Pancreas (tissue), 10 donors: ENCODE data around the gene APLN. TPM values are rescaled to one million over a fixed set of nuclear protein-coding genes. Genes with fewer than 3 reads are reported as not detected.

Experiments used
- ATAC-seq, 4 donors: fragments of 200-7000 bp; cut with Tn5 transposase; one replicate each; pipeline versions ENCODE4 v1.8.0 to v1.9.1; 2020; ENCODE audit warnings: mild to moderate bottlenecking in 4 of 4, moderate library complexity in 4 of 4
- DNase-seq, 6 donors: peaks; one replicate each; pipeline ENCODE4 v3.0.0-alpha.2; 2020
- FAIRE-seq: peaks from 2 replicates; lab custom pipeline; 2012; peaks lifted over from hg19 to GRCh38; lab: Jason Lieb, UNC
- H3K27ac ChIP-seq, 4 donors: fragments of 200-600 bp; sonication (generic); 1 replicate in 3 of 4; 2 replicates in 1 of 4; pipeline versions ENCODE4 v1.5.0 to v1.8.0; 2020
- H3K27me3 ChIP-seq, 4 donors: fragments of 200-600 bp; one replicate each; pipeline ENCODE4 v1.8.0; 2021
- H3K36me3 ChIP-seq, 3 donors: fragments of 200-600 bp; sonication (generic) in 1 of 3; one replicate each; pipeline versions ENCODE4 v1.5.0 to v1.8.0; 2020 to 2021
- H3K4me1 ChIP-seq, 3 donors: fragments of 200-600 bp; one replicate each; pipeline ENCODE4 v1.8.0; 2021
- H3K4me3 ChIP-seq, 4 donors: fragments of 200-600 bp; sonication (generic) in 2 of 4; one replicate each; pipeline versions ENCODE4 v1.5.0 to v1.8.0; 2020 to 2021
- H3K9me3 ChIP-seq, 4 donors: fragments of 200-600 bp; one replicate each; pipeline ENCODE4 v1.8.0; 2021
- WGBS, 2 donors: extraction: QIAGEN DNeasy Blood & Tissue Kit; methylation state at CpG; one replicate each; pipeline ENCODE4 v1.1.7; 2013; 5-methylcytosine and 5-hydroxymethylcytosine counted together
- intact Hi-C, 3 donors: fragments of 100-400 bp; cut with DNase I; formaldehyde crosslinking; loops; one replicate each; pipeline versions ENCODE4 v1.11.1 to v1.14.2; 2022
- polyA plus RNA-seq, 2 donors: library from polyadenylated mRNA; stranded (reverse); fragments of 200-250 nt; gene quantifications; one replicate each; pipeline ENCODE4 v1.2.3, GENCODE V29; 2013
- total RNA-seq, 6 donors: library from RNA; stranded (reverse); fragmentation: NEBNext Ultra II Directional in 4 of 6; extraction: Animal tissue kit (Norgen Biotek cat#: 25700) in 4 of 6; gene quantifications; one replicate each; pipeline versions ENCODE4 v1.2.1 to v1.2.4, GENCODE V29; 2021 to 2023
- TF ChIP-seq, protein P1 (sequence below), 4 donors: fragments of 200-600 bp; sonication (generic) in 3 of 4; IDR thresholded peaks; one replicate each; pipeline versions ENCODE4 v1.5.0 to v1.8.0; 2021; ENCODE audit warnings: antibody characterized with exemption in 4 of 4
- donor health status: healthy with polysubstance abuse.
- donor health status: DM: no; HTN: no; CAD: no; lungs with moderate emphysema.
- donor health status: DM: no; HTN: no; CAD: no.
- donor health status: control.
- donor health status: control.
- donor health status: Bipolar disorder and iron deficiency.
- donor health status: DM: yes; HTN: yes; CAD: no.
- donor health status: DM: no; HTN: no; CAD: no.
- donor health status: DM: no; HTN: no; CAD: no.
- donor health status: DM: yes; HTN: yes; CAD: no.

The APLN gene
- total and polyA plus RNA-seq, 8 donors, result 0.09 to 0.61 (median 0.19) TPM; not detected in 1

DNA sequence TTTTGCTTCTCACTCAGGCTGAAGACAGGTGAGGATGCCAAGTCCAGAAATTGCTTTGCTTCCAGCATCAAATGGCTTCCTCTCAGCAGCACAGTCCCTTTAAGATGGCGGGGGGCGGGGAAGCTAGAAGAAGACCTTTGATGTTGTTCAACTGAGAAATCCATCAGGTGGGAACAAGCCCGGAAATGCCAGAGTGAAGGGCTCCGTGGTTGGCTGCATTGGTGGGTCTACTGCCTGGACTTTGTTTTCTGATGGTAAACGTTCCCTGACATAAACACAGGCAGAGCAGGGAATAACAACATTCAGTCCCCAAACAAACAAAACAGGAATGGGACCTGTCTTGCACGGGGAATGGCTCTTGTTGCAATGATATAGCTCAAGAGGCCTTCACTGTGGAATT, 37.3 kb downstream of the APLN start:
- TF ChIP-seq, protein P1, sequence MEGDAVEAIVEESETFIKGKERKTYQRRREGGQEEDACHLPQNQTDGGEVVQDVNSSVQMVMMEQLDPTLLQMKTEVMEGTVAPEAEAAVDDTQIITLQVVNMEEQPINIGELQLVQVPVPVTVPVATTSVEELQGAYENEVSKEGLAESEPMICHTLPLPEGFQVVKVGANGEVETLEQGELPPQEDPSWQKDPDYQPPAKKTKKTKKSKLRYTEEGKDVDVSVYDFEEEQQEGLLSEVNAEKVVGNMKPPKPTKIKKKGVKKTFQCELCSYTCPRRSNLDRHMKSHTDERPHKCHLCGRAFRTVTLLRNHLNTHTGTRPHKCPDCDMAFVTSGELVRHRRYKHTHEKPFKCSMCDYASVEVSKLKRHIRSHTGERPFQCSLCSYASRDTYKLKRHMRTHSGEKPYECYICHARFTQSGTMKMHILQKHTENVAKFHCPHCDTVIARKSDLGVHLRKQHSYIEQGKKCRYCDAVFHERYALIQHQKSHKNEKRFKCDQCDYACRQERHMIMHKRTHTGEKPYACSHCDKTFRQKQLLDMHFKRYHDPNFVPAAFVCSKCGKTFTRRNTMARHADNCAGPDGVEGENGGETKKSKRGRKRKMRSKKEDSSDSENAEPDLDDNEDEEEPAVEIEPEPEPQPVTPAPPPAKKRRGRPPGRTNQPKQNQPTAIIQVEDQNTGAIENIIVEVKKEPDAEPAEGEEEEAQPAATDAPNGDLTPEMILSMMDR (IDR thresholded peaks at IDR 0.05), result no peak
- no peak for DNase-seq
- H3K27me3 ChIP-seq, result peaks cover 0 to 8% (median 1%) of the 10 kb centered on the region in 4 donors
- no peak for ATAC-seq
- no peak overlapping the region for H3K4me3 ChIP-seq
- H3K27ac ChIP-seq, result no peak overlapping the region
- WGBS, 2 donors, result 70 to 80% methylated on average over 6 of the region's 6 CpGs
- no peaks in the 10 kb centered on the region for H3K36me3 ChIP-seq
- FAIRE-seq, result no peak
- no peaks in the 10 kb centered on the region for H3K4me1 ChIP-seq
- intact Hi-C loops, result loop anchor here in 1 of 3 donors (5.0 kb wide), 1 partner anchor 865 kb away; no protein-coding TSS in a partner anchor
- no peaks in the 10 kb centered on the region for H3K9me3 ChIP-seq

DNA sequence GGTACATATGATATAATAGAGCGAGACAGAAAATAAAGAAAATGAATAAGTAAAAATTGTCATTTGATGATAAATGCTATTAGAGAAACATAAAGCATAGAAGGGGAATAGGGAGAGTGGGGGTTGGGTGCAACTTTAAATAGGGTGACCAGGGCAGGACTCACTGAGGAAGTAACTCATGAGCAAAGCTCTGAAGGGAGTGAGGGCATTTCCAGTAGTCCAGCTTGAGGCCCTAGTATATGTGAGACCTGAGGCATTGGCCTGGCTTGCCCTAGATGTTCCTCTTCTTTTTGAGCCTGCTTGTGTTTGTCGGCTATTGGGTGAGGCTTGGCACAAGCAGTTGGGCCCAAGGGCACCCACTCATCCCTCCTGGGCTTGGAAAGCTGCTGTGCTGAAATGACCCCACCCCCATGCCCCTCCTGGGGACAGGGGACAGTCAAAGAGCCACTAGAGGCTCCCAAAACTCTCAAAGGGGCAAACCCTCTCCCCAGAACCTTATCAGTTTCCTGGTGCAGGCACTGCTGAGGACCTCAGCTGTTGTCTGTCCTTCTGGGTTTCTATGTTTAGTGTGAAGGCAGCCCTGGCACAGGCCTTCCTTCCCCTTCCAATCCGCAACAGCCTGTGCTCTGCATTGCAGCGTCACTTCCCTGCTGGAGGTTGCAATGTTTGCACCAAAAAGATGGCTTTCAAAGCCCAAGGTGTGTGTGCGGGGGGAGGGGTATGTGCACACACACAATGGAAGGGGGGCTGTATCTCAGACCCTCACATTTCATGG, 40.1 kb downstream of the APLN start:
- DNase-seq (no peak), FAIRE-seq (no peak), ATAC-seq (no peak)
- no peaks in the 10 kb centered on the region for H3K4me1 ChIP-seq
- WGBS, 2 donors, result 78 to 80% methylated on average over 5 of the region's 5 CpGs
- intact Hi-C loops, result loop anchor here in 1 of 3 donors (5.0 kb wide), 1 partner anchor 868 kb away; no protein-coding TSS in a partner anchor
- H3K27ac ChIP-seq, result no peak overlapping the region
- H3K36me3 ChIP-seq, result no peaks in the 10 kb centered on the region
- TF ChIP-seq, protein P1 (IDR thresholded peaks at IDR 0.05), result no peak
- H3K4me3 ChIP-seq, result no peak overlapping the region
- H3K9me3 ChIP-seq, result no peaks in the 10 kb centered on the region
- H3K27me3 ChIP-seq, result peaks cover 0 to 8% (median 0%) of the 10 kb centered on the region in 4 donors

DNA sequence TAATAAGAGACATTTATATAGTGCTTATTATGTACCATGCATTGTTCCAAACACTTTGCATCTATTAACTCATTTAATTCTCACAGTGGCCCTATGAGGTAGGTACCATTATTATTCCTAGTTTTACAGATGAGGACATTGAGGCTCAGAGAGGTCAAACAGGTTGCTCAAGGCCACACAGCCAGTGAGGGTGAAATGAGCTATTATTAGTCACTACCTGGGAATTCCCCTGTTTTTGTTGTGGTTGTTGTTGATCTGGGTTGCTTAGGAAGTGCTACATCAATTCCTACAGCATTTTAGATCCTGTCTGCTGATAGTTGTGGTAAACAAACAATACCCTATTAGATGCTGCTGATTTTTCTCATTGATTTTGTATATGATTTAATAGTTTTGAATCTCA, 41.2 kb downstream of the APLN start:
- ATAC-seq, result no peak
- Histone ChIP-seq H3K36me3 (no peaks in the 10 kb centered on the region), H3K27me3 (peaks cover 0 to 8% (median 0%) of the 10 kb centered on the region in 4 donors), H3K4me3 (no peak overlapping the region), H3K4me1 (no peaks in the 10 kb centered on the region), H3K27ac (no peak overlapping the region), H3K9me3 (no peaks in the 10 kb centered on the region)
- TF ChIP-seq, protein P1 (IDR thresholded peaks at IDR 0.05), result no peak
- no peak for DNase-seq
- intact Hi-C loops, result no loop called here
- no peak for FAIRE-seq

DNA sequence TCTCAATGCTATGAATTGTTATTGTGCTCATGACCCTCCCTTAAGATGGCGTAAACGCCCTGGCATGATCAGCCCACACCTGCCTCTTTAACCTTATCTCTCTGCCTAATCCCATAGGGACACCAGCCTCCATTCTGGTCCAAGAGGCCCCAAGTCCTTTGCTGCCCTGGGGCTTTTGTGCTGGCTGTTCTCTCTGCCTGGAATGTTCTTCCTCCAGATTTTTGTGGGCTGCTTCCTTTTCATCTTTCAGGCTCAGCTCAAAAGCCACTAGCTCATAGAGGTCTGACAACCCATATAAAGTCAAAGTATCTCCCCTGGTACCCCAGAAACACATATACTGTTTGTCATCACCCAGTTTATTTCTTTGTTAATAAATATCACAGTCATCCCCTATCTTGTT, 42.4 kb downstream of the APLN start:
- no peak overlapping the region for H3K27ac ChIP-seq
- 66 to 83% methylated on average over 2 of the region's 2 CpGs for WGBS, 2 donors
- intact Hi-C loops, result no loop called here
- no peaks in the 10 kb centered on the region for H3K36me3 ChIP-seq
- FAIRE-seq, result no peak
- TF ChIP-seq, protein P1 (IDR thresholded peaks at IDR 0.05), result no peak
- no peaks in the 10 kb centered on the region for H3K4me1 ChIP-seq
- no peaks in the 10 kb centered on the region for H3K9me3 ChIP-seq
- no peak overlapping the region for H3K4me3 ChIP-seq
- peaks cover 0 to 8% (median 0%) of the 10 kb centered on the region in 4 donors for H3K27me3 ChIP-seq
- DNase-seq, result no peak
- no peak for ATAC-seq

DNA sequence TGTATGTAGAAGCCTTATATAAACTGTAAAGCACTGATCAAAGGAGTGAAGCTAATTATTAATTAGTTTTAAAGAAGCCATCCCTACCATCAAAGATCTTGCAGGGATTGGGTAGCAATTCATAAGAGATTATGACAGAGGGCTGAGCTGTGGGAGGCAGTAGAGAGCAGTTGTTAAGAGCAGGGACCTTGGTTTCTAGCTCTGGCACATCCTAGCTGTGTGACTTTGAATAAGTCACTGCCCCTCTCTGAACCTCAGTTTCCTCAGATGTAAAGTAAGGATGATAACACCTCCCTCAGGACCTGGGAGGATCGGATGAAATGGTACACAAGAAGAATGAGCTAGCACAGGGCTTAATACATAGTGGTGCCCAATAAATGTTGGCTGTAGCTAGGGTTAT, 45.4 kb downstream of the APLN start:
- Histone ChIP-seq H3K27me3 (peaks cover 0 to 15% (median 0%) of the 10 kb centered on the region in 4 donors), H3K4me3 (no peak overlapping the region), H3K4me1 (no peaks in the 10 kb centered on the region), H3K36me3 (no peaks in the 10 kb centered on the region), H3K27ac (no peak overlapping the region), H3K9me3 (no peaks in the 10 kb centered on the region)
- TF ChIP-seq, protein P1 (IDR thresholded peaks at IDR 0.05), result no peak
- WGBS, 2 donors, result 61% methylated on average over 1 of the region's 1 CpG
- intact Hi-C loops, result no loop called here
- DNase-seq, result no peak
- FAIRE-seq, result no peak
- ATAC-seq, result no peak
